Lower leg skin (tissue), 3 donors: ENCODE results near the gene CSRP1.

ENCODE experiments used
- CTCF ChIP-seq, 3 donors: fragments of 450-650 bp; IDR thresholded peaks; one replicate each; pipeline ENCODE4 v1.5.1; 2016; ENCODE audit warnings: antibody characterized with exemption in 3 of 3, mild to moderate bottlenecking in 3 of 3, moderate library complexity in 2 of 3
- POLR2A ChIP-seq, 2 donors: fragments of 450-650 bp; IDR thresholded peaks; one replicate each; pipeline ENCODE4 v1.6.1; 2016 to 2017; ENCODE audit warnings: antibody characterized with exemption in 2 of 2, mild to moderate bottlenecking in 1 of 2, moderate library complexity in 1 of 2

- TF ChIP-seq POLR2A (IDR thresholded peaks at IDR 0.05) (no peak), CTCF (IDR thresholded peaks at IDR 0.05) (no peak)
Measured at GRCh38 chr1:201493757-201494617, 12.9 kb downstream of the CSRP1 start.
